Right atrium auricular region (tissue), 2 donors: ENCODE measurements around the gene SEPSECS. TPM values are rescaled to one million over a fixed set of nuclear protein-coding genes. Genes with fewer than 3 reads are reported as not detected.

Source experiments
- DNase-seq: peaks from one replicate; pipeline ENCODE4 v3.0.0-alpha.2; 2019; ENCODE audit warnings: low spot score
- H3K27ac ChIP-seq, 2 donors: fragments of 200-600 bp; sonication (generic); 1 replicate in 1 of 2; 2 replicates in 1 of 2; pipeline ENCODE4 v1.5.1; 2016 to 2019
- H3K27me3 ChIP-seq, 2 donors: fragments of 200-600 bp; sonication (generic); one replicate each; pipeline versions ENCODE4 v1.5.1 to v1.6.0; 2017 to 2019
- H3K36me3 ChIP-seq: fragments of 200-600 bp; sonication (generic); one replicate; pipeline ENCODE4 v1.5.1; 2016
- H3K4me1 ChIP-seq, 2 donors: fragments of 200-600 bp; sonication (generic); one replicate each; pipeline versions ENCODE4 v1.5.1 to v1.6.0; 2017 to 2019
- H3K4me3 ChIP-seq, 2 donors: fragments of 200-600 bp; sonication (generic); 1 replicate in 1 of 2; 2 replicates in 1 of 2; pipeline ENCODE4 v1.5.1; 2017 to 2019; ENCODE audit warnings: mild to moderate bottlenecking in 1 of 2, moderate library complexity in 1 of 2
- H3K9me3 ChIP-seq, 2 donors: fragments of 200-600 bp; sonication (generic); one replicate each; pipeline ENCODE4 v1.5.1; 2019
- CTCF ChIP-seq, 2 donors: fragments of 200-600 bp; sonication (generic); IDR thresholded peaks; one replicate each; pipeline ENCODE4 v1.5.1; 2019; ENCODE audit warnings: antibody characterized with exemption in 2 of 2
- total RNA-seq, 2 donors: library from RNA; depleted of rRNA; stranded (reverse); fragments of >200 nt; gene quantifications; one replicate each; pipeline ENCODE4 v1.1.0, GENCODE V29; 2016

The SEPSECS gene
- total RNA-seq, 2 donors from 2014 or later, result 2.4 to 3.9 TPM

- no peak overlapping the region for H3K27ac ChIP-seq
- H3K9me3 ChIP-seq, result no peaks in the 10 kb centered on the region
- TF ChIP-seq CTCF (IDR thresholded peaks at IDR 0.05), result no peak
- no peak for DNase-seq
- no peak overlapping the region for H3K4me3 ChIP-seq
- H3K4me1 ChIP-seq, result peaks cover 0 to 20% of the 10 kb centered on the region in 2 donors
- no peaks in the 10 kb centered on the region for H3K36me3 ChIP-seq
- H3K27me3 ChIP-seq, result no peaks in the 10 kb centered on the region
Measured at GRCh38 chr4:25162566-25162965, 2.3 kb upstream of the SEPSECS start.

DNA sequence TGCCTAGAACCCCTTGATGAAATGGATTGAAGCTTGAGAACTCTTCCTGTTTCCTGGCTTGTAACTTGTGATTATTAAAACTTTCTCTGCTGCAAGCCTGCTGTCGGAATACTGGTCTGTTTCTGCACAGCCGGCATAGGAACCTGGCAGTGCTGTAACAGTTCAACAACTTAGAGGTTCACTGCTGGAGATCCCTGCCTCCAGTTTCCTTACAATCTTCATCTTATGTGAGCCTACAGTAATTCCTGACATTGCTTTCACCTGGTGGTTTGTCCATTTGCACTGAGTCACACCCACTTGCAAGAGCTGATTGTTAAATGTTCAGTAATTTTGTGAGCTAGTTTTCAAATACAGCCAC, 1.3 kb upstream of the SEPSECS start:
- no peaks in the 10 kb centered on the region for H3K27me3 ChIP-seq
- no peak for TF ChIP-seq CTCF (IDR thresholded peaks at IDR 0.05)
- H3K36me3 ChIP-seq, result no peaks in the 10 kb centered on the region
- H3K27ac ChIP-seq, result peak overlapping the region; percentile 93 to 97
- H3K4me3 ChIP-seq, result peak overlapping the region in 1 of 2 donors; percentile 82
- peaks cover 0 to 20% of the 10 kb centered on the region in 2 donors for H3K4me1 ChIP-seq
- DNase-seq, result no peak
- no peaks in the 10 kb centered on the region for H3K9me3 ChIP-seq

GRCh38 chr4:25160714-25161592, 704 bp upstream of the SEPSECS start:
- TF ChIP-seq CTCF (IDR thresholded peaks at IDR 0.05), result no peak
- Histone ChIP-seq H3K4me3 (peak overlapping the region; percentile 75 to 82), H3K9me3 (no peaks in the 10 kb centered on the region), H3K27me3 (no peaks in the 10 kb centered on the region), H3K27ac (peak overlapping the region; percentile 93 to 97), H3K36me3 (no peaks in the 10 kb centered on the region), H3K4me1 (peaks cover 0 to 20% of the 10 kb centered on the region in 2 donors)
- DNase-seq, result no peak

DNA sequence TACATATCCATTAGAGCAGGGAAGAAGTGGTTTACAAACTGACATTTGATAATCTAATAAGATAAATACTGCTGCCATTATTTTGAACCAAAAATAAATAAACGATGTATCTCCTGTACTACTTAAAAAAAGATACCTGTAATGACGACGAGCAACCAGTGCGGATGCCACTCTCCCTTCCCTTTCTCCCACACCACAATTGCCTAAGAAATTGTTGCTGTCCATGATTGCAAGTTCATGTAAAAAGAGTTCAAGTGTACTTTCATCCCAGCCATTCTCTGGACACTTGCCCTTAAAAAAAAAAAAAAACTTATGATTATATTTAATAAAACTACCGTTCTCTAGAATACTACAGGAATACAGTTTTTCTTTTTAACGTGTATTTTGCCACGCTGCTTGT, 1.4 kb downstream of the SEPSECS start:
- H3K9me3 ChIP-seq, result no peaks in the 10 kb centered on the region
- H3K4me1 ChIP-seq, result peaks cover 0 to 20% of the 10 kb centered on the region in 2 donors
- H3K27ac ChIP-seq, result no peak overlapping the region
- no peaks in the 10 kb centered on the region for H3K36me3 ChIP-seq
- no peak for DNase-seq
- no peak overlapping the region for H3K4me3 ChIP-seq
- H3K27me3 ChIP-seq, result no peaks in the 10 kb centered on the region
- no peak for TF ChIP-seq CTCF (IDR thresholded peaks at IDR 0.05)

DNA sequence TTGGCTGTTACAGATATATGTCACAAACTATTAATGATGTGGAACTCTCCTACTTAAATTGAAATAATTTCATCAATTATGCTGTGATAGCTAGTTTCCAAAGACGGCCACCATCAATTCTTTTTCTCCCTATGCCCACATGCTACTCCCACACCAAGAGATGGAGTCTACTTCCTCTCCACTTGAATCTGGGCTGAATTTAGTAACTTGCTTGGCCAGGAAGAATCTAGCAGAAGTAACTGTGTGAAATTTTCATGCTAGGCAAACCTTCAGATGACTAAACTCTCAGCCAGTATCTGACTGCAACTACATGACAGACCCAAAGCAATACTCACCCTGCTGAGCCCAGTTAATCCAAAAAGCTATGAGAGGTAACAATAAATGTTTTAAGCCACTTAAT, 3.2 kb downstream of the SEPSECS start:
- TF ChIP-seq CTCF (IDR thresholded peaks at IDR 0.05), result no peak
- Histone ChIP-seq H3K4me1 (peaks cover 0 to 20% of the 10 kb centered on the region in 2 donors), H3K36me3 (no peaks in the 10 kb centered on the region), H3K4me3 (no peak overlapping the region), H3K27ac (no peak overlapping the region), H3K9me3 (no peaks in the 10 kb centered on the region), H3K27me3 (no peaks in the 10 kb centered on the region)
- DNase-seq, result no peak
